WTC11 (cell line): ENCODE measurements around the gene DARS2.

ENCODE experiments used
- JUN ChIP-seq: sonication (generic); formaldehyde crosslinking; IDR thresholded peaks from 2 replicates; pipeline ENCODE4 v1.8.0; 2023; ENCODE audit warnings: mild to moderate bottlenecking, missing genetic modification reagents
- NFYB ChIP-seq: sonication (generic); formaldehyde crosslinking; conservative IDR thresholded peaks from 2 replicates; pipeline ENCODE4 v1.8.0; 2022; ENCODE audit warnings: low read depth, missing genetic modification reagents
- TF ChIP-seq, protein P1 (sequence below): sonication (generic); formaldehyde crosslinking; IDR thresholded peaks from 2 replicates; pipeline ENCODE4 v1.8.1; 2022; ENCODE audit warnings: mild to moderate bottlenecking, moderate library complexity, missing genetic modification reagents
- TF ChIP-seq, protein P2 (sequence below): fragments of 200-600 bp; IDR thresholded peaks from 2 replicates; pipeline ENCODE4 v1.8.0; 2022; ENCODE audit warnings: antibody characterized with exemption
- TF ChIP-seq, protein P3 (sequence below): fragments of 250-450 bp; sonication (Bioruptor Pico); IDR thresholded peaks from 2 replicates; pipeline ENCODE4 v2.1.2; 2022; ENCODE audit warnings: mild to moderate bottlenecking, moderate library complexity

DNA sequence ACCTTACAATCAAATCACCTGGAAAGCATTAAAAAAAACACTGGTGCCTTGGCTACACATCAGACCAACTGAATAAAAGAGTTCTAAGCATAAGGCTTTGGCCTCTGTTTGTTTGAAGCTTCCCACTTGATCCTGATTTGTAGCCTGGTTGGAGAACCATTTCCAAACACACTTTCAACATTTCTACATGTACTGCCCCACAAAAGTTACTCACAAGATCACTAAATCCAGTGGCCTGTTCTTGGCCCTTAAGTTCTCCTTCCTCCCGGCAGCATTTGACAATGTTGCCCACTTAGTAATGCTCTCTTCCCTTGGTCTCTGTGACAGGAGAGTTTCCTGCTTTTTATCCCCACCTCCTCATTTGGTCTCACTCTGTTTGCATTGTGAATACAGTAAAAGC, 31.5 kb downstream of the DARS2 start:
- TF ChIP-seq JUN (CRISPR knock-in tag) (no peak), NFYB (CRISPR knock-in tag) (no peak)
- TF ChIP-seq, protein P1, sequence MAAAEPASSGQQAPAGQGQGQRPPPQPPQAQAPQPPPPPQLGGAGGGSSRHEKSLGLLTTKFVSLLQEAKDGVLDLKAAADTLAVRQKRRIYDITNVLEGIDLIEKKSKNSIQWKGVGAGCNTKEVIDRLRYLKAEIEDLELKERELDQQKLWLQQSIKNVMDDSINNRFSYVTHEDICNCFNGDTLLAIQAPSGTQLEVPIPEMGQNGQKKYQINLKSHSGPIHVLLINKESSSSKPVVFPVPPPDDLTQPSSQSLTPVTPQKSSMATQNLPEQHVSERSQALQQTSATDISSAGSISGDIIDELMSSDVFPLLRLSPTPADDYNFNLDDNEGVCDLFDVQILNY (CRISPR knock-in tag) = no peak
- TF ChIP-seq, protein P2, sequence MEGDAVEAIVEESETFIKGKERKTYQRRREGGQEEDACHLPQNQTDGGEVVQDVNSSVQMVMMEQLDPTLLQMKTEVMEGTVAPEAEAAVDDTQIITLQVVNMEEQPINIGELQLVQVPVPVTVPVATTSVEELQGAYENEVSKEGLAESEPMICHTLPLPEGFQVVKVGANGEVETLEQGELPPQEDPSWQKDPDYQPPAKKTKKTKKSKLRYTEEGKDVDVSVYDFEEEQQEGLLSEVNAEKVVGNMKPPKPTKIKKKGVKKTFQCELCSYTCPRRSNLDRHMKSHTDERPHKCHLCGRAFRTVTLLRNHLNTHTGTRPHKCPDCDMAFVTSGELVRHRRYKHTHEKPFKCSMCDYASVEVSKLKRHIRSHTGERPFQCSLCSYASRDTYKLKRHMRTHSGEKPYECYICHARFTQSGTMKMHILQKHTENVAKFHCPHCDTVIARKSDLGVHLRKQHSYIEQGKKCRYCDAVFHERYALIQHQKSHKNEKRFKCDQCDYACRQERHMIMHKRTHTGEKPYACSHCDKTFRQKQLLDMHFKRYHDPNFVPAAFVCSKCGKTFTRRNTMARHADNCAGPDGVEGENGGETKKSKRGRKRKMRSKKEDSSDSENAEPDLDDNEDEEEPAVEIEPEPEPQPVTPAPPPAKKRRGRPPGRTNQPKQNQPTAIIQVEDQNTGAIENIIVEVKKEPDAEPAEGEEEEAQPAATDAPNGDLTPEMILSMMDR = no peak
- TF ChIP-seq, protein P3, sequence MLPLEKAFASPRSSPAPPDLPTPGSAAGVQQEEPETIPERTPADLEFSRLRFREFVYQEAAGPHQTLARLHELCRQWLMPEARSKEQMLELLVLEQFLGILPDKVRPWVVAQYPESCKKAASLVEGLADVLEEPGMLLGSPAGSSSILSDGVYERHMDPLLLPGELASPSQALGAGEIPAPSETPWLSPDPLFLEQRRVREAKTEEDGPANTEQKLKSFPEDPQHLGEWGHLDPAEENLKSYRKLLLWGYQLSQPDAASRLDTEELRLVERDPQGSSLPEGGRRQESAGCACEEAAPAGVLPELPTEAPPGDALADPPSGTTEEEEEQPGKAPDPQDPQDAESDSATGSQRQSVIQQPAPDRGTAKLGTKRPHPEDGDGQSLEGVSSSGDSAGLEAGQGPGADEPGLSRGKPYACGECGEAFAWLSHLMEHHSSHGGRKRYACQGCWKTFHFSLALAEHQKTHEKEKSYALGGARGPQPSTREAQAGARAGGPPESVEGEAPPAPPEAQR = no peak
